Trophoblast cell (in vitro differentiated cells and primary cell): ENCODE measurements around the gene SDK2.

Source experiments
- DNase-seq, 2 donors: peaks; one replicate each; pipeline ENCODE4 v3.0.0-alpha.2; 2016
- H2AFZ ChIP-seq: 2 replicates; pipeline ENCODE4 v1.6.1; 2013; ENCODE audit warnings: low read length, moderate library complexity, mild to moderate bottlenecking; ENCODE audit not compliant: insufficient read depth, poor library complexity
- H2AK5ac ChIP-seq: 2 replicates; pipeline ENCODE4 v1.6.1; 2013; ENCODE audit warnings: mild to moderate bottlenecking, low read length
- H2BK120ac ChIP-seq: 2 replicates; pipeline ENCODE4 v1.6.1; 2013; ENCODE audit warnings: low read length, mild to moderate bottlenecking, moderate library complexity; ENCODE audit not compliant: insufficient read depth, poor library complexity
- H2BK12ac ChIP-seq: 2 replicates; pipeline ENCODE4 v1.6.1; 2013; ENCODE audit warnings: mild to moderate bottlenecking, low read length, moderate library complexity
- H2BK5ac ChIP-seq: 2 replicates; pipeline ENCODE4 v1.6.1; 2013; ENCODE audit warnings: low read length, low read depth, moderate library complexity, mild to moderate bottlenecking; ENCODE audit not compliant: poor library complexity
- H3K14ac ChIP-seq: 2 replicates; pipeline ENCODE4 v1.6.1; 2013; ENCODE audit warnings: mild to moderate bottlenecking, low read length
- H3K18ac ChIP-seq: 2 replicates; pipeline ENCODE4 v1.6.1; 2013; ENCODE audit warnings: mild to moderate bottlenecking, low read length
- H3K23ac ChIP-seq: 2 replicates; pipeline ENCODE4 v1.6.1; 2013; ENCODE audit warnings: low read length
- H3K27ac ChIP-seq: 2 replicates; pipeline ENCODE4 v1.5.1; 2013; ENCODE audit warnings: low read depth, mild to moderate bottlenecking, inconsistent platforms, low read length, moderate library complexity
- H3K27me3 ChIP-seq: 2 replicates; pipeline ENCODE4 v1.6.1; 2013; ENCODE audit warnings: inconsistent platforms, mild to moderate bottlenecking, low read length, moderate library complexity; ENCODE audit not compliant: insufficient read depth
- H3K36me3 ChIP-seq, 2 experiments: 1 replicate in 1 of 2; 2 replicates in 1 of 2; pipeline ENCODE4 v1.6.1; 2013; ENCODE audit warnings: low read length in 2 of 2, mild to moderate bottlenecking in 2 of 2, moderate library complexity in 1 of 2; ENCODE audit not compliant: insufficient read depth in 2 of 2, control insufficient read depth in 1 of 2
- H3K4ac ChIP-seq: 2 replicates; pipeline ENCODE4 v1.6.1; 2013; ENCODE audit warnings: low read depth, mild to moderate bottlenecking, low read length, moderate library complexity
- H3K4me1 ChIP-seq, 2 experiments: 1 replicate in 1 of 2; 2 replicates in 1 of 2; pipeline ENCODE4 v1.6.1; 2013; ENCODE audit warnings: low read length in 2 of 2, mild to moderate bottlenecking in 2 of 2, moderate library complexity in 1 of 2; ENCODE audit not compliant: insufficient read depth in 2 of 2, control insufficient read depth in 1 of 2
- H3K4me2 ChIP-seq: 2 replicates; pipeline ENCODE4 v1.6.1; 2013; ENCODE audit warnings: inconsistent platforms, mild to moderate bottlenecking, low read length, moderate library complexity
- H3K4me3 ChIP-seq: 2 replicates; pipeline ENCODE4 v1.5.1; 2013; ENCODE audit warnings: mild to moderate bottlenecking, low read depth, low read length, inconsistent platforms
- H3K79me1 ChIP-seq: one replicate; pipeline ENCODE4 v1.6.1; 2013; ENCODE audit warnings: low read length
- H3K79me2 ChIP-seq: 2 replicates; pipeline ENCODE4 v1.6.1; 2013; ENCODE audit warnings: low read length, mild to moderate bottlenecking; ENCODE audit not compliant: control insufficient read depth, insufficient read depth, poor library complexity
- H3K9ac ChIP-seq: 2 replicates; pipeline ENCODE4 v1.6.1; 2013; ENCODE audit warnings: mild to moderate bottlenecking, low read length
- H3K9me3 ChIP-seq: 2 replicates; pipeline ENCODE4 v1.6.1; 2013; ENCODE audit warnings: low read depth, mild to moderate bottlenecking, control low read depth, inconsistent platforms, low read length; ENCODE audit not compliant: insufficient read depth
- H4K12ac ChIP-seq: 2 replicates; pipeline ENCODE4 v1.6.1; 2013; ENCODE audit warnings: low read depth, mild to moderate bottlenecking, low read length, moderate library complexity
- H4K8ac ChIP-seq: 2 replicates; pipeline ENCODE4 v1.6.1; 2013; ENCODE audit warnings: low read depth, mild to moderate bottlenecking, low read length, moderate library complexity
- H4K91ac ChIP-seq: one replicate; pipeline ENCODE4 v1.6.1; 2013; ENCODE audit warnings: low read depth, mild to moderate bottlenecking, low read length, moderate library complexity
- WGBS: extraction: QIAGEN DNeasy Blood & Tissue Kit; methylation state at CpG from one replicate; pipeline ENCODE4 v1.1.7; 2013; ENCODE audit warnings: missing lambda C conversion rate; ENCODE audit not compliant: insufficient read length, insufficient coverage; ENCODE audit errors: extremely low coverage; 5-methylcytosine and 5-hydroxymethylcytosine counted together

Gene SDK2

DNA sequence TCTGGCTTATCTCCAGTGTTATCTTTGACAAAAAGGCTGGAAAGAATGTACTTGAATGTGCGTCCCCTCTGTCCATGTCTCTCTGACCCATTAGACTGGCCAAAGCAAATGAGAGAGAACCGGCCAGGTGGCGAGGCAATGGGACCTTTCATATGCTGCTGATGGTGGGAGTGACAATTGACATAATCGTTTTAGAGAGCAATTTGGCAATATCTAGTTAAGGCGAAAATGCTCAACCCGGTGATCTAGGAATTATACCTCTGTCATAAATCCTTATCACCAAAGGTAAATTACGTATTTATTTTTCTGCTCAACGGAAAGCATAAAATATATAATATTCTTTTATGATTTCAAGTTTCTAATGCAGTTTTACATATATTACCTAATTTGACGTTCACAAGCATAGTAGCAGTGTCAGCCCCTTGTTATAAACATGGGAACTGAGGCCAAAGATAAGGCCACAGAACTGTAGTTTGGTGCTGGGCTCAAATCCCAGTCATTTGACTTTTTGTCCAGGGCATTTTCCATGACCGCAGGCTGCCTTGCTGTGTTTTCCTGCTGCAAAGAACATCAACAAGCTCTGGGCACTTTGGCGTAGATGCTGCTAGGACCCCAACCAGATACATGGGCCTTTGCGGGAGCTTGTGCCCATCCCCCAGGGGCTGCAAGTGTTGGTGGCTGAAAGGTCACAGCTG, 14.7 kb upstream of the SDK2 start:
- H3K4ac ChIP-seq, result no peak overlapping the region

DNA sequence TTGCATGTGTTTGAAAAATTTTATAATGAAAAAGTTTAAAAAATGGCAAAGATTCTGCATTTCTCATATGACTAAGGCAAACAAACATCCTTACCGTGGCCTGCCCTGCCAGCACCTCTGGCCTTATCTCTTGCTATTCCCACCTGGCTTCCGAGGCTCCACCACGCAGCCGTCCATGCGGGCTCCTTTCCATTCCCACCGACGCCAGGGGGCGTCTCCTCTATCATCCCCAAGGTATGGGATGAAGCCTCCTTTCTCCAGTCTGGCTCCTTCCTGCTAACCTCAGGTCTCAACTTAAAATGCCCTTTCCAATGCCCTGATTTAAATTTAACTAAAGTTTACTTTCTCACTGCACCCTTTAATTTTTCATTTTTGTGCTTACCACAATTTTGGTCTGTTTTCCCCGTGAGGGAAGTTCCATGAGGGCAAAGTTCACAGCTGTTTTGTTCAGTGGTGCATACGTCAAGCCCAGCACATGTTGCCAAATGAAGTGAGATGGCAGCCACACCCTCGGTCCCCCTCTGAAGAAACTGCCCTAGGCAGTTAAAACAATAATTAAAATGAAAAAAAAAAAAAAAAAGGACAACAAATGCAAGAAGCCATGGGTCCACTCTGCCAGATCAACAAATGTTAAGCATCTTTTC, 13.3 kb upstream of the SDK2 start:
- Histone ChIP-seq H2AFZ (no peak overlapping the region), H3K4me2 (no peak overlapping the region), H3K36me3 (no peaks in the 10 kb centered on the region), H3K23ac (no peak overlapping the region), H4K8ac (no peak overlapping the region), H4K91ac (no peak overlapping the region), H3K4ac (no peak overlapping the region), H3K79me2 (no peaks in the 10 kb centered on the region), H3K79me1 (no peaks in the 10 kb centered on the region), H3K14ac (no peak overlapping the region), H3K9me3 (no peaks in the 10 kb centered on the region), H2BK120ac (no peak overlapping the region), H3K27ac (no peak overlapping the region), H2AK5ac (no peak overlapping the region), H2BK5ac (no peak overlapping the region), H3K4me3 (no peak overlapping the region), H2BK12ac (no peak overlapping the region), H4K12ac (no peak overlapping the region), H3K4me1 (no peaks in the 10 kb centered on the region), H3K9ac (no peak overlapping the region), H3K27me3 (no peaks in the 10 kb centered on the region), H3K18ac (no peak overlapping the region)
- DNase-seq, result peak; percentile 96 to 98
- WGBS, result no CpG with 5 or more reads among the region's 11 CpGs

More for the DNA sequence above, 14.7 kb upstream of the SDK2 start:
- H4K8ac ChIP-seq, result no peak overlapping the region
- no peak overlapping the region for H3K14ac ChIP-seq
- H2BK12ac ChIP-seq, result no peak overlapping the region
- H3K23ac ChIP-seq, result no peak overlapping the region
- peaks cover 0 to 3% of the 10 kb centered on the region in 2 experiments for H3K4me1 ChIP-seq
- no peak overlapping the region for H3K4me2 ChIP-seq
- no peak overlapping the region for H4K12ac ChIP-seq
- peak in 1 of 2 donors; percentile 44 for DNase-seq
- H3K9ac ChIP-seq, result no peak overlapping the region
- no CpG with 5 or more reads among the region's 12 CpGs for WGBS
- H2AFZ ChIP-seq, result no peak overlapping the region
- H2AK5ac ChIP-seq, result no peak overlapping the region
- no peaks in the 10 kb centered on the region for H3K79me2 ChIP-seq
- H3K27me3 ChIP-seq, result no peaks in the 10 kb centered on the region
- H4K91ac ChIP-seq, result no peak overlapping the region
- H3K18ac ChIP-seq, result no peak overlapping the region
- no peaks in the 10 kb centered on the region for H3K79me1 ChIP-seq
- no peaks in the 10 kb centered on the region for H3K36me3 ChIP-seq
- no peak overlapping the region for H3K27ac ChIP-seq
- H2BK120ac ChIP-seq, result no peak overlapping the region
- H2BK5ac ChIP-seq, result no peak overlapping the region
- no peaks in the 10 kb centered on the region for H3K9me3 ChIP-seq
- H3K4me3 ChIP-seq, result no peak overlapping the region

DNA sequence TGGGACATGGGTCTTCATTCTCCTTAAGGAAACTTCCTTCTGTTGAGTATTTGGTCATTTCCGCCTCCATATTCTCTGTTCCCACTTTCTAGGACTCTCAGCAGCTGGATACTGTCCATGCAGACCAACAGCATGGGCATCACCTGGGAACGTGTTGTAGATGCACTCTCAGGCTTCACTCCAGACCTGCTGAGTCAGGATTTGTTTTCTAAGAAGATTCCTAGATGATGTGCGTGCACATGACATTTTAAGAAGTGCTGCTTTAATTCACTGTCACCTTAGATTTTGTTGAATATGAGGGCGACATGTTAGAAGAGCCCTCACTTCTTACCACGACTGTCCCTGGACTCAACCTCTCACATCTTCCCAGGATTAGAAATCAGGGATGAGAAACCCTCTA, 10.0 kb upstream of the SDK2 start:
- no peaks in the 10 kb centered on the region for H3K27me3 ChIP-seq
- H3K4me3 ChIP-seq, result no peak overlapping the region
- DNase-seq, result no peak
- no peak overlapping the region for H4K8ac ChIP-seq
- no peaks in the 10 kb centered on the region for H3K9me3 ChIP-seq
- no peaks in the 10 kb centered on the region for H3K36me3 ChIP-seq
- no peak overlapping the region for H2AFZ ChIP-seq
- H3K4me1 ChIP-seq, result no peaks in the 10 kb centered on the region
- no peak overlapping the region for H3K18ac ChIP-seq
- no peak overlapping the region for H3K4ac ChIP-seq
- H2AK5ac ChIP-seq, result no peak overlapping the region
- no CpG with 5 or more reads among the region's 5 CpGs for WGBS
- H4K91ac ChIP-seq, result no peak overlapping the region
- no peak overlapping the region for H3K27ac ChIP-seq
- H3K79me1 ChIP-seq, result no peaks in the 10 kb centered on the region
- no peak overlapping the region for H2BK120ac ChIP-seq
- H2BK5ac ChIP-seq, result no peak overlapping the region
- no peak overlapping the region for H3K4me2 ChIP-seq
- no peak overlapping the region for H3K23ac ChIP-seq
- H3K9ac ChIP-seq, result no peak overlapping the region
- H2BK12ac ChIP-seq, result no peak overlapping the region
- no peak overlapping the region for H4K12ac ChIP-seq
- no peak overlapping the region for H3K14ac ChIP-seq
- no peaks in the 10 kb centered on the region for H3K79me2 ChIP-seq

DNA sequence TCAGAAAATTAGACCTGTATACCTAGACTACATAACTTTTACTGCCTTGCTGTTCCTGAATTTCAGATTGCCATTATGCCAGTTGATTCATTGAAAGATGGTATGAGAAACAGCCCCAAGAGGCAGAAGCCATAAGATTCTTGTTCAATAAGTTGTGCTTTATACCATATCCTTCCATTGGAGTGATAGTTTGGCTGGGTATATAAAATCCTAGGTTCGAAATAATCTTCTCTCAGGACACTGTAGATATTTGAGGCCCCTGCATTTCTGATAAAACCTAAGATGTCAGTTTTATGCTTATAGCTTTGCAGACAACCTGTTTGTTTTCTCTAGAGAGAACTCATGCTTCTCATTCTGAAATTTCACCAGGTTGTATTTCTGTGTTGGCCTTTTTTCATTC, 9.6 kb upstream of the SDK2 start:
- Histone ChIP-seq H3K27ac (no peak overlapping the region), H3K4ac (no peak overlapping the region), H3K14ac (no peak overlapping the region), H3K4me1 (no peaks in the 10 kb centered on the region), H2BK12ac (no peak overlapping the region), H3K23ac (no peak overlapping the region), H3K4me2 (no peak overlapping the region), H3K36me3 (no peaks in the 10 kb centered on the region), H3K79me2 (no peaks in the 10 kb centered on the region), H3K9me3 (no peaks in the 10 kb centered on the region), H4K12ac (no peak overlapping the region), H3K18ac (no peak overlapping the region), H4K91ac (no peak overlapping the region), H3K27me3 (no peaks in the 10 kb centered on the region), H3K4me3 (no peak overlapping the region), H2AFZ (no peak overlapping the region), H2AK5ac (no peak overlapping the region), H3K79me1 (no peaks in the 10 kb centered on the region), H2BK120ac (no peak overlapping the region), H2BK5ac (no peak overlapping the region), H3K9ac (no peak overlapping the region), H4K8ac (no peak overlapping the region)
- no peak for DNase-seq
- WGBS, result no CpG with 5 or more reads among the region's 1 CpG
